GM06990 (cell line): ENCODE measurements around the gene GGCT.
"Not testable (repeated sequence)": the region's sequence is repeated elsewhere in the genome, so short reads cannot be mapped to it uniquely, and the experiment has no call there.

Experiments used
- DNase-seq: peaks from one replicate; pipeline ENCODE4 v3.0.0-alpha.2; 2011; ENCODE audit not compliant: insufficient read length; ENCODE audit errors: extremely low read depth
- H3K27me3 ChIP-seq: replicated peaks from 2 replicates; pipeline ENCODE4 v1.6.0; 2011; ENCODE audit warnings: low read length; ENCODE audit not compliant: control insufficient read depth, insufficient read depth
- H3K36me3 ChIP-seq: 2 replicates; pipeline ENCODE4 v1.5.1; 2011; ENCODE audit warnings: low read length; ENCODE audit not compliant: control insufficient read depth, insufficient read depth
- H3K4me3 ChIP-seq: replicated peaks from 2 replicates; pipeline ENCODE4 v1.5.1; 2011; ENCODE audit warnings: low read depth, mild to moderate bottlenecking, control low read depth, low read length
- TF ChIP-seq, protein P1 (sequence below): IDR thresholded peaks from 2 replicates; pipeline ENCODE4 v1.5.1; 2011; ENCODE audit warnings: low read length, control low read depth, mild to moderate bottlenecking, inconsistent platforms; ENCODE audit not compliant: insufficient read depth, poor library complexity, severe bottlenecking

The GGCT gene

DNA sequence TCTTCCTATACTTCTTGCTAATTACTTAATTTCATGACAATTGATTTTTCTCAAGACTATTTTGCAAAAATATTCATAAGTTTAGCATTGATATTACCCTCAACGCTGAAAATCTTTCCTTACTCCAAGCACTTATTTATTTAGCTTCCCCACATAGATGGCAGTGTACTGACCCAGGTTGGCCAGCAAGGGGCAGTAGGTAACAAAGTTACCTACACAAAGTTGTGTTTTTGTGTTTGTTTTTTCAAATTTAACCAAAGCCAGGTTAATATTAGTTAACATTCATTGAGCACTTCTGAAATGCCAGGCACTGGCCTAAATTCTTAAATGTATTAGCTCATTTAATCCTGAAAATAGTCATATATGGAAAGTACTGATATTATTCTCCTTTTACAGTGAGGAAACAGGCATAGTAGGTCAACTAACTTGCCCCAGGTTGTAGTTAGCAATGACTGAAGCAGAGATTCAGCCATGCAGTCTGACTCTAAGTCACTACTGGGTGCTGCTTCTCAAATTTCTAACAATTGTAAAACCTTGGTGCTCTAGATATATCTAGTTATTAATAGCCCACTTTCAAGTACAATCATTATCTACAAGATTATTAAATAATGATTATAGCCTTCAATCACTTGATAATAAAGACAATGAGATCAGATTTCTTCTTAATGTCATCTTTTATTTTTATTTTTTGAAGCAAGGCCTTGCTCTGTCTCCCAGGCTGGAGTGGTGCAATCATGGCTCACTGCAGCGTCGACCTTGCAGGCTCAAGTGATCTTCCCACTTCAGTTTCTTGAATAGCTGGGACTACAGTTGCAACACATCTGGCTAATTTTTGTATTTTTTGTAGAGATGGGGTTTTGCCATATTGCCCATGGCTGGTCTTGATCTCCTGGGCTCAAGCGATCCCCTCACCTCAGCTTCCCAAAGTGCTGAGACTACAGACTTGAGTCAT, 5.8 kb upstream of the GGCT start:
- TF ChIP-seq, protein P1, sequence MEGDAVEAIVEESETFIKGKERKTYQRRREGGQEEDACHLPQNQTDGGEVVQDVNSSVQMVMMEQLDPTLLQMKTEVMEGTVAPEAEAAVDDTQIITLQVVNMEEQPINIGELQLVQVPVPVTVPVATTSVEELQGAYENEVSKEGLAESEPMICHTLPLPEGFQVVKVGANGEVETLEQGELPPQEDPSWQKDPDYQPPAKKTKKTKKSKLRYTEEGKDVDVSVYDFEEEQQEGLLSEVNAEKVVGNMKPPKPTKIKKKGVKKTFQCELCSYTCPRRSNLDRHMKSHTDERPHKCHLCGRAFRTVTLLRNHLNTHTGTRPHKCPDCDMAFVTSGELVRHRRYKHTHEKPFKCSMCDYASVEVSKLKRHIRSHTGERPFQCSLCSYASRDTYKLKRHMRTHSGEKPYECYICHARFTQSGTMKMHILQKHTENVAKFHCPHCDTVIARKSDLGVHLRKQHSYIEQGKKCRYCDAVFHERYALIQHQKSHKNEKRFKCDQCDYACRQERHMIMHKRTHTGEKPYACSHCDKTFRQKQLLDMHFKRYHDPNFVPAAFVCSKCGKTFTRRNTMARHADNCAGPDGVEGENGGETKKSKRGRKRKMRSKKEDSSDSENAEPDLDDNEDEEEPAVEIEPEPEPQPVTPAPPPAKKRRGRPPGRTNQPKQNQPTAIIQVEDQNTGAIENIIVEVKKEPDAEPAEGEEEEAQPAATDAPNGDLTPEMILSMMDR, result peak; percentile 84
- no peak for DNase-seq
- no peak overlapping the region for H3K4me3 ChIP-seq
- no peaks in the 10 kb centered on the region for H3K27me3 ChIP-seq
- H3K36me3 ChIP-seq, result no peaks in the 10 kb centered on the region

DNA sequence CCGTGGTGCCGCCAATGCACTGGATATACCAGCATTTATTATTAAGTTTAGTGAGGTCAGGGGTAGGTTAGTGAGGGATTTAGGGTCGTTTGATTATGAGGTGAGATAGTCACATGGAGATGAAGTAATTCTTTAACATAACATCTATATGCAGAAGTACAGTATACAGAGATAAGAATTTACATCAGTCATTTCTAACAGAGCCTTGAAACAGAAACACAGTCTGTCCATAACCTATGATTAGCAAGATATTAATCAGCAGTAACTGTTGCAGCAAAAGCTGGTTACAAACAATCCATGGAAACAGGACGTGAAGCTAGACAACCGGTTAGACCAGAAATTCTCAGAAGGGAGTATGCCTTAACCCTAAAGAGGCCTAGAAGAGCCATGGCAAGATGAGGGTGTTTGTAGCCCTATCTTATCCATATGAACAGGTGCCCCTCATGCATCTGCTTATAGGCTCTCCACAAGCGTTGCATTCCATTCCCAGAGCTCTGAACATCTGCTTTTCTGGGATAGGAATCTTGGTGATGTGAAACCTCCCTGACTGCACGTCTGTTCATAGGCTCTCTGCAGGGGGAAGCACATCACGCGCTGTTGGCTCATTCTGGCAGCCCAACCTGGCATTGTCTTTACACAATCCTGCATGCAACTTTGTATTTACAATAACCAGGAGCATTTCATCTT, 4.7 kb upstream of the GGCT start:
- not testable (repeated sequence) for H3K36me3 ChIP-seq, H3K4me3 ChIP-seq, DNase-seq, H3K27me3 ChIP-seq

DNA sequence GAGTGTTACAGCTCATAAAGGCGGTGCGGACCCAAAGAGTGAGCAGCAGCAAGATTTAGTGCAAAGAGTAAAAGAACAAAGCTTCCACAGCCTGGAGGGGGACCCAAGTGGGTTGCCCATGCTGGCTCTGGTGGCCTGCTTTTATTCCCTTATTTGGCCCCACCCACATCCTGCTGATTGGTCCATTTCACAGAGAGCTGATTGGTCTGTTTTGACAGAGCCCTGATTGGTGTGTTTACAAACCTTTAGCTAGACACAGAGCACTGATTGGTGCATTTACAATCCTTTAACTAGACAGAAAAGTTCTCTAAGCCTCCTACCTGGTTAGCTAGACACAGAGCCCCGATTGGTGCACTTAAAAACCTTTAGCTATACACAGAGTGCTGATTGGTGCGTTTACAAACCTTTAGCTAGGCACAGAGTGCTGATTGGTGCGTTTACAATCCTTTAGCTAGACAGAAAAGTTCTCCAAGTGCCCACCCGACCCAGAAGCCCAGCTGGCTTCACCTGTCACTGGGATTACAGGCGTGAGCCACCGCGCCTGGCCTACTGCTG, 2.8 kb upstream of the GGCT start:
- H3K27me3 ChIP-seq, H3K4me3 ChIP-seq, DNase-seq, H3K36me3 ChIP-seq: not testable (repeated sequence)

DNA sequence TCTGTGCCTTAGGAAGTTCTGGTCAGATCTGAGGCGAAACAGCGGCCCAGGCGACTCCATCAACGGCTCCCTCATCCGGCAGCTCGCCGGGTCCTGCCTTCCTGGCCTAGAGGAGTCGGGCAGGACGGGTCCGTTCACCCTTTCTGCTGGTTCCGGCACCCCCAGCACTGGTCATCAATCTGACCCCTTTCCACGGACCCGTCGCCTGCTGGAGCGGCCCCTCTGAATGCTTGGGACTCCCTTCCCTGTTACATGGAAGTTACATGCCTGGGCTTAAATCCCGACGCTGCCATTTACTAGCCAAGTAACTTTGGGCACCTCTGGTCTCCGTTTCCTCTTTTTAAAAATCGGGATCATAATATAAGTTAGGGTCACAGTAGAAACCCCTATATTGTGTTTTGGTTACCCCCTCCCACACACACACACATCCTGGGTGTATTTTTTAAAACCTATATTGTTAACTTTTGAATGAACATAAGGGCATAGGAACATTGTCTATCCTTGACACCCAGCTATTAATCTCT, 607 bp upstream of the GGCT start:
- TF ChIP-seq, protein P1, result no peak
- peak overlapping the region; percentile 96 for H3K4me3 ChIP-seq
- no peak for DNase-seq

DNA sequence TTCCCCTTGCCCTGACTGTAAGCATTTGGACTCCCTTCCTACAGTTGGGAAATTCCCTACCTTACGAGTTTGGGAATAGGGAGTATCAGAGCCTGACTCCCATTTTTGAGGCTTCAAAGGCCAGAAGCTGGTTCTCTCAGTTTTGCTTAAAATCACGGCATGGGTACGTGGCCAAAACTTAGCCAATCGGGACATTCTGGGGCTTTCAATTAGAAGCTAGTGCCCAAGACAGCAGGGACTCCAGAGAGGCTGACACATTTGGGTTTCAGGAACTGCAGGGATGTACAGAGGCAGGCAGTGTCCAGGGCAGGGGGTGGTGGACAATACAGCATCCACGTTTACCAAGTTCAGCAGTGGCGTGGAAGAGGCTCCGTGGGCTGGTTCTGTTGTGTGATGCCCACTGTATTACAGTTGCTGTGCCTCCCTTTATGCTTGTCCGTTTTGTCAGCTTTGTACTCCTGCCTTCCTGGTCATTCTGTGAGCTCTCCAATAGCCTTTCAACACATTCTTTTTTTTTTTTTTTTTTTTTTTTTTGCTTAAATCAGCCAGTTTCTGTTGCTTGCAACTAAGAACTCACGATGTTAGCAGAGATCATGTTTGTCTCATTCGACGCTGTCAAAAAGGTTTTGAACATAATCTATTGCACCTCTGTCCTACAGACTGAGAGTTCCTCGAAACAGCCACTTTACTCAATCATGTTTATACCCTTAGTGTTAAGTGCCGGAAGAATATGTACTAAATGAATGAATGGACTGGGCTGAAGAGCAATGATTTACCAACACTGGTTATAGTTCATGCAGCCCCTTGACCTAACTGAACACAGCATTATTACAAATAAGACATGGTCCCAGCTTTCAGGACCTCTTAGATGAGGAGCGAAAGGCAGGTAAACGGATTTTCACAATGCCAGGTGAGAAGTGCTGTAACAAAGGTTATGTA, 1.1 kb downstream of the GGCT start:
- Histone ChIP-seq H3K4me3 (peak overlapping the region; percentile 96), H3K36me3 (no peaks in the 10 kb centered on the region), H3K27me3 (no peaks in the 10 kb centered on the region)
- no peak for DNase-seq
- TF ChIP-seq, protein P1, result no peak

More for the DNA sequence above, 607 bp upstream of the GGCT start:
- Histone ChIP-seq H3K27me3 (no peaks in the 10 kb centered on the region), H3K36me3 (no peaks in the 10 kb centered on the region)
